HG02623 (cell line): Measurements from ENCODE around the gene PADI6.

Experiments used
- ATAC-seq: cut with Tn5 transposase; IDR thresholded peaks from one replicate; pipeline ENCODE4 v1.9.1; 2021; ENCODE audit warnings: moderate library complexity; ENCODE audit not compliant: unreplicated experiment

Gene PADI6

DNA sequence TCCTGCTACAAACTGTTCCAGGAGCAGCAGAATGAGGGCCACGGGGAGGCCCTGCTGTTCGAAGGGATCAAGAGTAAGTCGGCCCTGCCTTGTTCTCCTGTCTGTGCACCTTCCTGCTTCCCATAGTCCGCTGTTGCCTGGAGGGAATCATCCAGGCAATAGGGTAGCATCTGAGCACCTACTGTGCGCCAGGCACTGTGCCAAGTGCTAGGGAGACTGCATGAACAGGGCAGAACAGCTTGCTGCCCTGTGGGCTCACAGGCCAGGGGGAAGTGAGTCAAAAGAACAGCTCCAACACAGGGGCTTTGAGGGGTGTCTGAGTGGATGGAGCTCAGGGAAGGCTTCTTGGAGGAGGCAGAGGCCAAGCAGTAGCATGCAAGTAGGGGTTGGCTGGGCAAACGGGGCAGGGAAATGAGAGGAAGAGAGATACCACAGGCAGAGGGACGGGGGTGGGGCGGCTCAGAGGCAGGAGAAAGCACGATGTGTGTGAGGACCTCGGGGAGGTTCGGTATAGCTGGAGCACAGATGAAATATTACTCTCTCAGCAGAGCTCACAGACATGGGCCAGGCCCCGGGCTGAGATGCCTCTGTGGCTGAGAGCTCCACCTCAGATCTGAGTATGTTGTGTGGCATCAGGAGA lies 15.5 kb upstream of the PADI6 start:
- no peak for ATAC-seq

DNA sequence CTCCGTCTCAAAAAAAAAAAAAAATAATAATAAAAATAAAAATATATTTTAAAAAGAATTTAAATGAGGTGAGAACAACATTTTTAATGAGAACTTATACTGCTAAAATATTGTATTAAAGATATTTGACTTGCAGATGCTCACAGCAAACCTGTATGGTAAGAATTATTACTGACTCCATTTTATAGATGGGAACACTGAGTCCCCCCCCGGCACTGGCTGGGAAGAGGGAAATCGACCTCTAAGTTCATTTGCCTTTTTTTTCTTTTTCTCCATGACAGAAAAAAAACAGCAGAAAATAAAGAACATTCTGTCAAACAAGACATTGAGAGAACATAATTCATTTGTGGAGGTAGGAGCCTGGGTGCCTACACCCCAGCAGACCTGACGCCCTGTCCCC lies 13.4 kb upstream of the PADI6 start:
- ATAC-seq: no peak

DNA sequence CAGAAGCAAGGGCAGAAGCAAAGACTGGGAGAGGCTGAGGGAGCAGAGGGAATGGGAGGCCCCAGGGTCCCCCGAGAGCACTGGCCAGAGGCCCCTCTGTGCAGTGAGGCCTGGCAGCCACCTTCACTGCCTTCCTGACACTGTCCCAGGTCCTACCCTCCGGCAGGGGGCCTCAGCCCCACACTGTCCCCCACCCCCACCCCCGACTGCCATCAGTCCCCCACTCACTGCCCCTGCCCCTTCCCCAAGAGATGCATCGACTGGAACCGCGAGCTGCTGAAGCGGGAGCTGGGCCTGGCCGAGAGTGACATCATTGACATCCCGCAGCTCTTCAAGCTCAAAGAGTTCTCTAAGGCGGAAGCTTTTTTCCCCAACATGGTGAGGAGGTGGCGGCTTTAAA lies 13.0 kb upstream of the PADI6 start:
- no peak for ATAC-seq

DNA sequence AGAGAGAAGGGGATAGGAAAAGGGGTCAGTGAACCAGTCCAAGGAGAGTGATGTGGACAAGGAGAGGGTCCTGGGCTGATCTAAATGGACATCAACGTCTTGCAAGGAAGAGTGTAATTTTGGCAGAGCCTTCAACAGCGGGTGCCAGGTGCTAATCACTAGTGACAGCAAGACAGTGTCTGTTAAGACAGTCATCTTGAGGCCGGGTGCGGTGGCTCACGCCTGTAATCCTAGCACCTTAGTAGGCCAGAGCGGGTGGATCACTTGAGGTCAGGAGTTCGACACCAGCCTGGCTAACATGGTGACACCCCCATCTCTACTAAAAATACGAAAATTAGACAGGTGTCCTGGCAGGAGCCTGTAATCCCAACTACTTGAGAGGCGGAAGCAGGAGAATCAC lies 12.2 kb upstream of the PADI6 start:
- ATAC-seq: no peak

DNA sequence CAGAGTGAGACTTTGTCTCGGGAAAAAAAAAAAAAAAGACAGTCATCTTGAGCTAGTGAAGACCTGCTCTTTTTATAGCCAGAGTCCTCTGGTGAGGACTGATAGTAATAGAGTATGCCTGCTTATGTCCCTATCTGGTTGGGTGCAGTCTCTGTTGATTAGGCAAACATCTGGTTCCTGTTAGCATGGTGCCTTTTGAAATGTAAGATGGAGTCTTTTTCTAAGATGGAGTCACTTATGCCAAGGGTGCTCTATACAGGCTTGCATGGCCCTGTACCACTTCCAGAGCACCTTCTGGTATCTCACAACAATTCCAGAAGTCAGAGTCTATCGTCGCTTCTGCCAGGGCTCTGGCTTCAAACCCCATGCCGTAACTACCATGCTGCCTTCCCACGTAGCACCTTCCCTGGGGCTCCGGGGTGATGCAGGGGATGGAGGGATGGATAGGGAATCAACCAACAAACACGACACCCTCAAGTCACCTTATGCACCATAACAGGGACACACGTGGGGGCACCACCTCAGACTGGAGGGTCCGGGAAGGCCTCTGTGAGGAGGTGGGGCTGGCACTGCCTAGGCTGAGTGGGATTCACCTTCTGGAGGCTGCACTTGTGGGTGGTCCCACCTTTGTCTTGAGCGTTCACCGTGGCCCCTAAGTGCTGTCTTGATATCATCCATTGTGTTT lies 11.6 kb upstream of the PADI6 start:
- ATAC-seq: no peak

DNA sequence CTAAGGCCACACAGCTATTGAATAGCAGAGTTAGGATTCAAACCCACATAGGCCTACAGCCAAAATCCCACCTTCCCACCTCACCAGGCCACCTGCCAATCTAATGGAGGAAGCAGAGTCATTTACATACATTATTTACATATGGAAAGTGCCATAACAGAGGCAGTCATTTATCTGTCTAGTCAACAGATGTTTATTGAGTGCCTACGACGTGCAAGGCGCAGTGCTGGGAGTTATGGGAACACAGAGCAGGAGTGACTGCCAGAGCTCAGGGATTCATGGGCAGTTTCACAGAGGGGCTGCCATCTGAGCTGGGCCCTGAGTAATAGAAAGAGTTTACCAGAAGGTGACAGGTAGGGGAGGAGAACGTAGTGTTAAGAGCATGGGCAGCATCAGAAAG lies 10.3 kb upstream of the PADI6 start:
- no peak for ATAC-seq

DNA sequence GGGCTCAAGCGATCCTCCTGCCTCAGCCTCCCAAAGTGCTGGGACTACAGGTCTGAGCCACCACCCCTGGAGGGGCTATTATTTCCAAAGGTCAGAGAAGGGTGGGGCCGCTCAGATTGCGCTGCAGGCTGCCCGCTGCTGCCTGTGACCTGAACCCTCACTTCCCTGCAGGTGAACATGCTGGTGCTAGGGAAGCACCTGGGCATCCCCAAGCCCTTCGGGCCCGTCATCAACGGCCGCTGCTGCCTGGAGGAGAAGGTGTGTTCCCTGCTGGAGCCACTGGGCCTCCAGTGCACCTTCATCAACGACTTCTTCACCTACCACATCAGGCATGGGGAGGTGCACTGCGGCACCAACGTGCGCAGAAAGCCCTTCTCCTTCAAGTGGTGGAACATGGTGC lies 8.6 kb upstream of the PADI6 start:
- no peak for ATAC-seq

DNA sequence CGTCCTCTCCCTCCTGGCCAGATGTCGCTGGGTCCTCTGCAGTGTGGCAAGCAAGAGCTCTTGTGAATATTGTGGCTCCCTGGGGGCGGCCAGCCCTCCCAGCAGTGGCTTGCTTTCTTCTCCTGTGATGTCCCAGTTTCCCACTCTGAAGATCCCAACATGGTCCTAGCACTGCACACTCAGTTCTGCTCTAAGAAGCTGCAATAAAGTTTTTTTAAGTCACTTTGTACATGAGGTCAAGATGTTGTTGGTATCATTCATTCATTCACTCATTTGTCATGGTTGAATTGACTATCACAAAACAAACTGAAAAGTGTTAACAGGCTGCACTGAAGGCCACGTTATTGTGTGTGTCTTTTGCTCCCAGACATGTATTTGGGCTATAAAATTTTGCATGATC lies 8.2 kb upstream of the PADI6 start:
- ATAC-seq: no peak

DNA sequence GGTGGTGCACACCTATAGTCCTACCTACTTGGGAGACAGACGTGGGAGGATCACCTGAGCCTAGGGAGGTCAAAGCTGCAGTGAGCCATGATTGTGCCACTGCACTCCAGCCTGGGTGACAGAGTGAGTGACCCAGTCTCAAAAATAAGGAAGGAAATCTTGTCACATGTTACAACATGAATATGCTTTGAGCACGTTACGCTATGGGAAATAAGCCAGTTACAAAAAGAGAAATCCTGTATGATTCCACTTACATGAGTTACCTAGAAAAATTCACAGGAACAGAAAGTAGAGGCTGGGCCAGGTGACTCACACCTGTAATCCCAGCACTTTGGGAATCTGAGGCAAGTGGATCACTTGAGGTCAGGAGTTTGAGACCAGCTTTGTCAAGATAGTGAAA lies 6.7 kb upstream of the PADI6 start:
- ATAC-seq: no peak

DNA sequence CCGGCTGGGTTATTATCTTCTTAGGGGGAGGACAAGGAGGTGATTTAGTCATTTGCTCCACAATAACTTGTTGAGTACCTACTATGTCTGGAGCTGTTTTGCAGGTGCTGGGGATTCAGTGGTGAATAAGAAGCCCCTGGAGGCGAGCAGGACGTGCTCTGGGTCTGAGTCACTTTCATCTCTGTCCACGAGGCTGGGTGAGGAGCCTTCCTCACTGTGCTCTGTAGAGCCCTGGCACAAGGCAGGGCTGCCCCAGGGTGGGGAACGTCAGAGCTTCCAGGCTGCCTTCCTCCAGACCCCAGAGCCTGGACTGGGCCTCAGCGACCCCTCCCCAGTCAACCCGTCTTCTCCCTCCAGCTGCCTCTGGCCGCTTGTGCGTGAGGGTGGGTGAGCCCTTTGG lies 2.5 kb upstream of the PADI6 start:
- no peak for ATAC-seq

DNA sequence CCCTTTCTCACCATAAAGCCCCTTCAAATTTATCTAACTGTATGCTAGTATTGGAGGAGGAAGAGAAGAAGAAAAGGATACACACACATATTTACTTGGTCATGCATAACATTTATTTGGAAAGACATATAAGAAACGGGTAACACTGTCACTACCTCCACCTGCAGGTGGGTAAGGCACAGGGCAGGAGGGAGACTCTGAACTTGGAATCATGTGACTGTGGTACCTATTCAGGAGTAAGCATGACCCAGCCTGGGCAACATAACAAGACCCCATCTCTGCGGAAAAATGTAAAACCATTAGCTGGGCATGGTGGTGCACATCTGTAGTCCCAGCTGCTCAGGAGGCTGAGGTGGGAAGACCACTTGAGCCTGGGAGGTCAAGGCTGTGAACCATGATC lies 1.4 kb upstream of the PADI6 start:
- no peak for ATAC-seq

DNA sequence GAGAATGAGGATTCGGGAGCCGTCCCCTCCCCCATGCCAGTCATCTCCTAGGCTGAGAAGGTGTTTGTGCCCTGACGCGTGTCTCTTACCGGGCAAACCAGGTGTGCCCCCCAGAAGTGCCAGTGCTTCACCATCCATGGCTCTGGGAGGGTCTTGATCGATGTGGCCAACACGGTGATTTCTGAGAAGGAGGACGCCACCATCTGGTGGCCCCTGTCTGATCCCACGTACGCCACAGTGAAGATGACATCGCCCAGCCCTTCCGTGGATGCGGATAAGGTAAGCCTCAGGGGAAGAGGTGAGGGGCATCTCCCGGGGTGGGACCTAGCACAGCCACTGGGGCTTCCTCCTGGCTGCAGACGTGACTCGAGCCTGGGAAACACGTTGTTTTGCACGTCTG lies 959 bp downstream of the PADI6 start:
- no peak for ATAC-seq

DNA sequence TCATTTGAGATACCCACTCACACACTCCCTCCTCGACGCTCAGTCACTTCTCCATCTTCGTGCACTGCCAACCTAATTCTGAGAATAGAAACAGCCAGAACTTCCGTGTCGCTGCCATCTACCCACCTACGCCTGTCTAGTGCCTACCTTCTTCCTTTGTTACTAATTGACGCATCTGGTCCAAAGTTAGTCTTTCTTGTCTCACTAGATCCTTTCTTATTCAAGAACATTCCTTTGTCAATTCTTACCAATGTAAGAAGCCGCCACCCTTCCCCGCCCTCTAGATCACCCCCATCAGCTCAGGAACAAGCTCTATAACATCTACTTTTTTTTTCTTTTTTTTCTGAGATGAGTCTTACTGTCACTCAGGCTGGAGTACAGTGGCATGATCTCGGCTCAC lies 3.7 kb downstream of the PADI6 start:
- no peak for ATAC-seq

DNA sequence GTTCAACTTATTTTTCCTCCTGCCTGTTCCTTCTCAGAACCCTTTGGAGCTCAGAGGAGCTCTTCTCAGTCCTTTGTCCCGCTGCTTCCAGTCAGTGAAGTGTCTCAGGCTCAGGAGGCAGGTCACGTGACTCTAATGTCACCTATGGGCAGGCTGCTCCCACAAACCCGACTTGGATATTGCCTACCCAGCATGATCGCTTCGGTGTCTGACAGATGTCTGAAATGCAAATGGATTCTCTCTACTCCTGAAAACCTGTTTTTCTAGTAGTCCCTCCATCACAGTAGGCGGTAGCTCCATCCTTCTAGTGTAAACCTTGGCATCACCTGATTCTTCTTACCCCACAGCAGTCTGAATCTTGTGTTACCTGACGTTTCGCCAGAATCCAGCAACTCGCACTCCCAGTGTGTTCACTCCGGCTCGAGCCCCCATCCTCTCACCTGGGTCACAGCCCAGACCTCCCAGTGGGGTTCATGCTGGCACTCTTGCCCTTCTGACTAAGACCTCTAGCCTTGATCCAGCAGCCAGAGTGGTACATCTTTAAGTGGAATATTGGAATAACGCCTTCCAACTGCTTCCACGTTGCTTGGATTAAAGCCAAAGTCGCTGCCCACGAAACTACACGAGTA lies 5.4 kb downstream of the PADI6 start:
- ATAC-seq: no peak

DNA sequence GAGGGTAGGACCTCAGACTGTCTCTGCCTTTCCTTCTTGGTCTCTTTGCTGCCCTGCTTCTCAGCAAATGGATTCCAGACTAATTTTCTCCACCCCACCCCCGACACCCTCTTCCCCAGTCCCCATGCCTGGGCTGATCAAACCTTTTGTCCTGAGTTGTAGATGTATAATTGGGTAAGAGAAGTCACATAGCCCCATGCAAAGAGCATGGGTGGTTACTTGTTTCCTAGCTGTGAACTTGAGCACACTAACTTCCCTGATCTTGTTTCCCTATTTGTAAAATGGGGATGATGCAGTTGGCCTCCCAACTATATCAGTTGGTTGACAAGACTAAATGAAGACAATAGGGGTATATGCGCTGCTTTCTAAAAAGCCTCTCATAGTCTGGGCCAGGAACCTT lies 9.2 kb downstream of the PADI6 start:
- no peak for ATAC-seq

DNA sequence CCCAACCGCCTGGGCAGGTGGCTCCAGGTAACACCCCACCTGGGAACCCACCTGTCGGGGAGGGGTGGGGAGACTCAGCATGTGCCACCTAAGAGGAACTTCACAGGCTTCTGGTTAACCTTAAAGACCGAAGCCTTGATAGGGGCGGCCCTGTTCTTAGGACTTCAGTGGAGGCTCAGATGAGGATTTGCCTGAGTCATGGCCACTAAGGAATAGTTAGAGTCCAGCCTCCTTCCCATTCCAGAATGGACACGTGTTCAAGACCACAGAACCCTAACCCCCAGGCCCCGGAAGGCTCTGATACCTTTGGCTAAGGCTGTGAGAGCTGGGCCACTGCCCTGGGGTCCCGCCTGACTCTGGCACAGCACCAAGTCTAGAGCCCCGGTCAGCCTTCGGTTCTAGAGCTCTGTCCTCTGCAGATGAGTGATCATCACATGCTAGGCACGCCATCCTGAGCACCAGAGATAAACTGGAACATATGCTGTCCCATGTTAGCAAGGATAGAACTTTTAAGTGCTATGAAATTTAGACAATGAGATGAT lies 20.3 kb downstream of the PADI6 start:
- ATAC-seq: no peak

DNA sequence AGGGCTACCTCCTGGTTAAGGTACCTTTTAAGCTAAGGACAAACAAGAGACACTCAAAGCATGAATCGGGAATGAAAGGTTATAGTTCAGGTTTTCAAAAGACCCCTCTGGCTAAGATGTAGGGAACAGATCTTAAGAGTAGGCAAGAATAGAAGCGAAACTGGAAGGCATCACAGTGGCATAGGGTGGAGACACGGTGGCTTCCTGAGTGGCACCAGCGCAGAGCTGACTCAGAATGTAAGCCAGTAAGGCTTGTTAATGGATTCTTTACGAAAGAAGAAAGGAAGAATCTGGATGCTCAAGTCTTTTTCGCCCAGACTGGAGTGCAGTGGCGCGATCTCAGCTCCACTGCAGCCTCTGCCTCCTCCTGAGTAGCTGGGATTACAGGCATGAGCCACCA lies 21.2 kb downstream of the PADI6 start:
- no peak for ATAC-seq

DNA sequence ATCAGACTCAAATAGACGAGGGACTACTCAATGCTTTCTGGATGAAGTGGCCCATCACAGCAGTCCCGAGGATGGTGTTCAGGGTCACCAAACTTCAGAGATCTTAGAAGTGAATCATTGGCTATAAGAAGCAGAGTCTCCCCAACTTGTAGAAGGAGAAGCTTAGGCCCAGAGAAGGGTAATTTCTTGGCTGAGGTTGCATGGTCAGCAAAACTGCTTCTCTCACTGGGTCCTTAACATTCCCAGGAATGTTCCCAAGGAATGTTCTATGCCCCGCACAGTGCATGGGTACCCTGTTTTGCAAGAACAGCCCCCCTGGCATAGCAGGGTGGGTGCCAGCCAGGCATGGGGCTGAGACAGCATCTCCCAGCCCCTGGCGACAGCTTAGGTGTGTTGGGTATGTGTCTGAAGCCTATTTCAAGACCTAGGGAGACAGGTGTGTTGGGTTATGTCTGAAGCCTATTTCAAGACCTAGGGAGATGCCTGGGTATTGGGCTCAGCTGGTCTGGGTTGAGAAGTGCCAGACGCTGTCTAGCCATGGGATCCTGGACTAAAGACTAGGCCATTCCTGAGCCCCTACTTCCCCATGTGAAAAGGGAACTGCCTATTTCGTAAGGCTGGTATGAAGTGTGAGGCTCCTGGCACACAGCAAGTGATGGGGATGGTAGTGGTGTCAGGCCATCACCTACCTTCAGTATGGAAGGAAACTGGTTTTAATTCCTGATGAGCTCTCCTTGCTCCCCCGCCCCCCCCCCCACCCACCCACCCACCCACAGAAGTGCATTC lies 26.1 kb downstream of the PADI6 start:
- ATAC-seq: no peak

DNA sequence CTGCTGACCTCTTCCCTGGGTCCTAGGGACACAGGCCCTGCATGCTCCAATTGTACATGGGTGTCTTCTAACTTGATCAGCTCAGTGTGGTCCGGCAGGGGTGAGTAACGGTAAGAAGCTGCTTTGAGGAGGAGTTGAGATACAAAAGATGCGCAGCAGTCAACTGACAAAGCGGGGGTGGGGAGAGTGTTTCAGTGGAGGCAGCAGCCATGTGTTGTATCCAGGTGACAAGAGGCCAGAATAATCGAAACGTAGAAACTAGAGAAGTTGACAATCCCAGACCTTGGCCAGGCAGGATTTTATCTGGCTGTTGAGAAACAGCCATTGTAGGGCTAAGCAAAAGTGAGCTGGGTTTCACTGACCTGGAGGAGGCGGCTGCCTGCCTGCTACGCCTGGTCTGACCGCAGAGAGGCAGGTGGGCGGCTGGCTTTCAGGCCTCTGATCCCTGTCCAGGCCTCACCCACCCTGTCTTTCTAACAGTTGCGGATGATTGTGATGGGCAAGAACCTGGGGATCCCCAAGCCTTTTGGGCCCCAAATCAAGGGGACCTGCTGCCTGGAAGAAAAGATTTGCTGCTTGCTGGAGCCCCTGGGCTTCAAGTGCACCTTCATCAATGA lies 28.8 kb downstream of the PADI6 start:
- ATAC-seq: no peak

DNA sequence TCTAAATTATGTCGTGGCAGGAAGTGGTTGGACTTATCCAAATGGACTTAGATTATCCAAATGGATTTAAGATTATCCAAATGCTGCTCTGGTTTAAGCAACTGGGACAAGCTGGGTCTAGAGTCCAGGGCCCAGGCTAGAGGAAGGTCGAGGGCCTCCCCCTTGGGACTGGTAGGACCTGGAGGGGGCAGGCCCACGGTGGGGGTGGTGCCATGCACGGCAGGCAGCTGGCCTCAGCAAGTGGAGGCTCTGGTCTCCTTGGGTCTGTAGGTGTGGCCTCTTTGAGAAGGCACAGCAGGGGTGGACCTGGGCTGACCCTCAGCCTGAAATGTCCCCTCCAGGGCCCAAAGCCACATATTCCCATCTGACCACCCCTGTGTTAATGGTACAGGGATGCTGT lies 29.8 kb downstream of the PADI6 start:
- no peak for ATAC-seq

DNA sequence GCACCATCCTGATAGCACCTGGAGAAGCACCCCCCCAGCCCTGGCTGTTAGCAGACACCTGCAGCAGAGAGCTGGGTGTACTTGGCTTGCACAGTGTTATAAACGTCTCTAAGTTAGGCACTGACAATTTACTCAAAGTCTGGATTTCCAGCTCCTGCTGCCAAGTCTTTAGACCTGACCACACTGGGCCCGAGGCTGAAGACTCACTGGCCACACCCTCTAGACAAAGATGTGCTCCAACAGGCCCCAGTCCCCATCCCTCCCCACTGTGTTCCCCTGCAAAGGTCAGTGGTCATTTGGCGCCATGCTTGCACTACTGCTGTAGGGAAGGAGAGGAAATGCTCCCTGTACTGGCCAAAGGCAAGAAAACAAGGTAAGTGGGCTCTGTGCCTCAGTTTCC lies 31.1 kb downstream of the PADI6 start:
- no peak for ATAC-seq
